Right lobe of liver (tissue), 6 donors: ENCODE measurements around the gene ERC1. TPM values are rescaled to one million over a fixed set of nuclear protein-coding genes. Genes with fewer than 3 reads are reported as not detected.
A peak's percentile ranks its signal among the peaks of the same experiment; 100 is the strongest.

Experiments used
- ATAC-seq, 4 donors: fragments of 200-7000 bp; cut with Tn5 transposase; one replicate each; pipeline ENCODE4 v1.9.1; 2020; ENCODE audit warnings: mild to moderate bottlenecking in 4 of 4, moderate library complexity in 4 of 4
- DNase-seq, 3 donors: peaks; one replicate each; pipeline ENCODE4 v3.0.0-alpha.2; 2020
- H3K27ac ChIP-seq, 3 donors: fragments of 200-600 bp; one replicate each; pipeline ENCODE4 v1.8.0; 2022
- H3K27me3 ChIP-seq, 2 donors: fragments of 200-600 bp; one replicate each; pipeline ENCODE4 v1.8.0; 2022
- H3K36me3 ChIP-seq, 4 donors: fragments of 200-600 bp; sonication (generic) in 1 of 4; one replicate each; pipeline versions ENCODE4 v1.5.1 to v1.8.0; 2017 to 2022; ENCODE audit warnings: control low read depth in 1 of 4
- H3K4me1 ChIP-seq, 4 donors: fragments of 200-600 bp; sonication (generic) in 1 of 4; one replicate each; pipeline versions ENCODE4 v1.5.1 to v1.8.0; 2017 to 2022; ENCODE audit warnings: control low read depth in 1 of 4
- H3K4me3 ChIP-seq, 3 donors: fragments of 200-600 bp; one replicate each; pipeline ENCODE4 v1.8.0; 2022
- H3K9me3 ChIP-seq, 4 donors: fragments of 200-600 bp; sonication (generic) in 1 of 4; one replicate each; pipeline versions ENCODE4 v1.5.1 to v1.8.0; 2017 to 2022; ENCODE audit warnings: control low read depth in 1 of 4
- POLR2A ChIP-seq: fragments of 450-650 bp; IDR thresholded peaks from one replicate; pipeline ENCODE4 v1.6.1; 2017; ENCODE audit warnings: antibody characterized with exemption, mild to moderate bottlenecking
- WGBS: methylation state at CpG from one replicate; pipeline ENCODE4 v1.1.6; 2018; ENCODE audit warnings: low coverage, low lambda C conversion rate; ENCODE audit not compliant: insufficient coverage; ENCODE audit errors: missing lambda C conversion rate; 5-methylcytosine and 5-hydroxymethylcytosine counted together
- intact Hi-C, 2 donors: fragments of 100-400 bp; cut with DNase I; formaldehyde crosslinking; loops; one replicate each; pipeline versions ENCODE4 v1.11.2 to v1.14.1; 2022
- total RNA-seq, 6 experiments: library from RNA; depleted of rRNA in 2 of 6; stranded (reverse); fragments of >200 nt in 2 of 6; fragmentation: NEBNext Ultra II Directional in 3 of 6; extraction: Animal tissue kit (Norgen Biotek cat#: 25700) in 3 of 6; gene quantifications; one replicate each; pipeline versions ENCODE4 v1.1.0 to v1.2.4, GENCODE V29; 2016 to 2023
- TF ChIP-seq, protein P1 (sequence below), 4 donors: fragments of 200-600 bp in 3 of 4; fragments of 450-650 bp in 1 of 4; IDR thresholded peaks; one replicate each; pipeline versions ENCODE4 v1.5.1 to v1.8.0; 2016 to 2022; ENCODE audit warnings: antibody characterized with exemption in 4 of 4, mild to moderate bottlenecking in 2 of 4
- donor health status: DM: no; HTN: yes; CAD: no.
- donor health status: DM: no; HTN: no; CAD: no.
- donor health status: DM: no; HTN: no; CAD: no.
- donor health status: DM: no; HTN: yes; CAD: no.
- donor health status: DM: no; HTN: yes; CAD: no.

ERC1 gene
- total RNA-seq, 6 experiments from 2014 or later = 24.8 to 30.8 (median 28.6) TPM

DNA sequence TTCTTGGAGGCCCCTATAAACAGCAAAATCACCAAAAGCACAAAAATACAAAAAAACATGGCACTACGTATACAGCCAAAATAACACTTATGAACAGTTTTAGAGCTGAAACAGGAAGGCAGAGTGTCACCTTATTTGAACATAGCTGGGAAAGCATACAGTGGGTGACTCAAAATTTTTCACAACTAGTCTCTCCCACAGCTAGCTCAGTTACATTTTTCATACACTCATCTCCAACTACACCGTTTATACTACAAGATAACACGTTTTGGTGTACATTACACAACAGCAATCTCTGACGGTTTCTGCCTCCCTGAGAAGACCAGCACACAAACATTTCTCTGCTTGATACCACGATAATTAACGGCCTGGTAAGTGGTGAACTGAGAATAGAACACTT, 44.4 kb upstream of the ERC1 start:
- no peaks in the 10 kb centered on the region for H3K9me3 ChIP-seq
- intact Hi-C loops = no loop called here
- TF ChIP-seq POLR2A = no peak
- TF ChIP-seq, protein P1, sequence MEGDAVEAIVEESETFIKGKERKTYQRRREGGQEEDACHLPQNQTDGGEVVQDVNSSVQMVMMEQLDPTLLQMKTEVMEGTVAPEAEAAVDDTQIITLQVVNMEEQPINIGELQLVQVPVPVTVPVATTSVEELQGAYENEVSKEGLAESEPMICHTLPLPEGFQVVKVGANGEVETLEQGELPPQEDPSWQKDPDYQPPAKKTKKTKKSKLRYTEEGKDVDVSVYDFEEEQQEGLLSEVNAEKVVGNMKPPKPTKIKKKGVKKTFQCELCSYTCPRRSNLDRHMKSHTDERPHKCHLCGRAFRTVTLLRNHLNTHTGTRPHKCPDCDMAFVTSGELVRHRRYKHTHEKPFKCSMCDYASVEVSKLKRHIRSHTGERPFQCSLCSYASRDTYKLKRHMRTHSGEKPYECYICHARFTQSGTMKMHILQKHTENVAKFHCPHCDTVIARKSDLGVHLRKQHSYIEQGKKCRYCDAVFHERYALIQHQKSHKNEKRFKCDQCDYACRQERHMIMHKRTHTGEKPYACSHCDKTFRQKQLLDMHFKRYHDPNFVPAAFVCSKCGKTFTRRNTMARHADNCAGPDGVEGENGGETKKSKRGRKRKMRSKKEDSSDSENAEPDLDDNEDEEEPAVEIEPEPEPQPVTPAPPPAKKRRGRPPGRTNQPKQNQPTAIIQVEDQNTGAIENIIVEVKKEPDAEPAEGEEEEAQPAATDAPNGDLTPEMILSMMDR (IDR thresholded peaks at IDR 0.05) = no peak

GRCh38 chr12:948238-948637, 42.8 kb upstream of the ERC1 start:
- DNase-seq = no peak
- intact Hi-C loops = no loop called here

More for the DNA sequence above, 44.4 kb upstream of the ERC1 start:
- ATAC-seq = no peak
- Histone ChIP-seq H3K4me3 (no peak overlapping the region), H3K27me3 (no peaks in the 10 kb centered on the region), H3K4me1 (peaks cover 0 to 10% (median 0%) of the 10 kb centered on the region in 4 donors), H3K27ac (no peak overlapping the region), H3K36me3 (no peaks in the 10 kb centered on the region)
- no peak for DNase-seq
- WGBS = 61% methylated on average over 6 of the region's 6 CpGs

GRCh38 chr12:949453-950191, 41.4 kb upstream of the ERC1 start, which contains the start of gene RAD52:
TSS of gene RAD52 (minus strand) at chr12:949694. CDS start at chr12:933058, 16,636 bp downstream.
- peak; percentile 92 to 97 (median 95) for ATAC-seq
- WGBS = 0% methylated on average over 21 of the region's 58 CpGs
- intact Hi-C loops = loop anchor here in 1 of 2 donors (5.0 kb wide), 1 partner anchor 382 kb away; no protein-coding TSS in a partner anchor
- no peaks in the 10 kb centered on the region for H3K36me3 ChIP-seq
- peak; percentile 97 to 98 (median 98) for DNase-seq
- H3K9me3 ChIP-seq = no peaks in the 10 kb centered on the region
- peaks cover 0 to 10% (median 0%) of the 10 kb centered on the region in 4 donors for H3K4me1 ChIP-seq
- peak within 1 kb of the TSS; percentile 66 to 82 (median 77) for H3K27ac ChIP-seq
- peak within 1 kb of the TSS; percentile 76 to 93 (median 91) for H3K4me3 ChIP-seq
- no peaks in the 10 kb centered on the region for H3K27me3 ChIP-seq
- TF ChIP-seq POLR2A = peak; percentile 74
- TF ChIP-seq, protein P1 (IDR thresholded peaks at IDR 0.05) = peak; percentile 99

More at GRCh38 chr12:948238-948637, 42.8 kb upstream of the ERC1 start:
- Histone ChIP-seq H3K4me3 (peak overlapping the region; percentile 76 to 93 (median 91)), H3K27me3 (no peaks in the 10 kb centered on the region), H3K9me3 (no peaks in the 10 kb centered on the region), H3K27ac (peak overlapping the region in 1 of 3 donors; percentile 82), H3K4me1 (peaks cover 0 to 10% (median 0%) of the 10 kb centered on the region in 4 donors), H3K36me3 (no peaks in the 10 kb centered on the region)
- no peak for ATAC-seq
- WGBS = 79% methylated on average over 4 of the region's 9 CpGs
- TF ChIP-seq POLR2A = no peak
- TF ChIP-seq, protein P1 (IDR thresholded peaks at IDR 0.05) = no peak

DNA sequence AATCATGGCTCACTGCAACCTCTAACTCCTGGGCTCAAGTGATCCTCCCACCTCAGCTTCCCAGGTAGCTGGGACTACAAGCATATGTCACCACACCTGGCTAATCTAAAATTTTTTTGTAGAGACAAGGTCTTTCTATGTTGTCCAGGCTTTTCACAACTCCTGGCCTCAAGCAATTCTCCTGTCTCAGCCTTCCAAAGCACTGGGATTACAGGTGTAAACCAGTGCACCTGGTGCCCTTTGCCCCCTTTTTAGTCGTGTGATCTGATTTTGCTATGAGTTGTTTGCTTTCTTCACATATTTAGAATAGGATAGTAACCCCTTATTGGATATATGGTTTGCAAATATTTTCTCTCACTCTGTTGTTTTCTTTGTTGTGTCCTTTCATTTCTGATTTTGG, 39.8 kb upstream of the ERC1 start:
- TF ChIP-seq, protein P1 (IDR thresholded peaks at IDR 0.05) = no peak
- no peak for TF ChIP-seq POLR2A
- no peak overlapping the region for H3K4me3 ChIP-seq
- intact Hi-C loops = loop anchor here in 1 of 2 donors (5.0 kb wide), 1 partner anchor 384 kb away; no protein-coding TSS in a partner anchor
- no peak overlapping the region for H3K27ac ChIP-seq
- peaks cover 0 to 10% (median 0%) of the 10 kb centered on the region in 4 donors for H3K4me1 ChIP-seq
- no peak for ATAC-seq
- no peaks in the 10 kb centered on the region for H3K27me3 ChIP-seq
- H3K36me3 ChIP-seq = no peaks in the 10 kb centered on the region
- no peak for DNase-seq
- WGBS = 44% methylated on average over 1 of the region's 1 CpG
- no peaks in the 10 kb centered on the region for H3K9me3 ChIP-seq
